WTC11 (cell line): ENCODE data around the gene CENATAC. TPM values are rescaled to one million over a fixed set of nuclear protein-coding genes. Genes with fewer than 3 reads are reported as not detected.
"Not testable (repeated sequence)": the region's sequence is repeated elsewhere in the genome, so short reads cannot be mapped to it uniquely, and the experiment has no call there.

Source experiments
- ATAC-seq: fragments of 200-7000 bp; cut with Tn5 transposase; 2 replicates; pipeline ENCODE4 v1.10.0; 2021; ENCODE audit warnings: mild to moderate bottlenecking, moderate library complexity
- CTCF ChIA-PET: fragments of 300-600 bp; sonication (Branson Sonifier 250); formaldehyde crosslinking; loops from one replicate; lab custom pipeline; 2021; ENCODE audit warnings: antibody characterized with exemption; lab: Charles Lee
- POLR2A ChIA-PET: fragments of 350-600 bp; sonication (Branson Sonifier 250); formaldehyde crosslinking; loops from one replicate; lab custom pipeline; 2021; ENCODE audit warnings: antibody characterized with exemption; lab: Charles Lee
- DNase-seq: peaks from one replicate; pipeline ENCODE4 v3.0.0; 2021; ENCODE audit warnings: low spot score
- H3K27ac Mint-ChIP-seq: 2 replicates; pipeline ENCODE4 v1.8.0; 2021; ENCODE audit warnings: mixed read lengths
- H3K27me3 Mint-ChIP-seq: 2 replicates; pipeline ENCODE4 v1.8.0; 2021; ENCODE audit warnings: low read depth, mild to moderate bottlenecking, moderate library complexity, mixed read lengths
- H3K36me3 Mint-ChIP-seq: 2 replicates; pipeline ENCODE4 v1.8.0; 2021; ENCODE audit warnings: mixed read lengths
- H3K4me1 Mint-ChIP-seq: 2 replicates; pipeline ENCODE4 v1.8.0; 2022; ENCODE audit warnings: mixed read lengths
- H3K4me3 Mint-ChIP-seq: 2 replicates; pipeline ENCODE4 v1.8.0; 2021; ENCODE audit warnings: mild to moderate bottlenecking, moderate library complexity, mixed read lengths
- H3K9me3 Mint-ChIP-seq: 2 replicates; pipeline ENCODE4 v1.8.0; 2021; ENCODE audit warnings: mixed read lengths
- CREM ChIP-seq: sonication (generic); formaldehyde crosslinking; IDR thresholded peaks from 2 replicates; pipeline ENCODE4 v1.8.1; 2022; ENCODE audit warnings: mild to moderate bottlenecking, missing genetic modification reagents, moderate library complexity
- ELF4 ChIP-seq: sonication (generic); formaldehyde crosslinking; IDR thresholded peaks from 2 replicates; pipeline ENCODE4 v1.8.1; 2022; ENCODE audit warnings: low read depth, mild to moderate bottlenecking, moderate library complexity, missing genetic modification reagents
- EMX1 ChIP-seq: fragments of 250-450 bp; sonication (Bioruptor Pico); IDR thresholded peaks from 2 replicates; pipeline ENCODE4 v1.8.0; 2021; ENCODE audit warnings: mild to moderate bottlenecking
- GRHL2 ChIP-seq: fragments of 250-450 bp; sonication (Bioruptor Pico); IDR thresholded peaks from 2 replicates; pipeline ENCODE4 v1.8.0; 2022; ENCODE audit warnings: mild to moderate bottlenecking, moderate library complexity; ENCODE audit not compliant: insufficient replicate concordance, severe bottlenecking
- NFATC4 ChIP-seq: fragments of 250-450 bp; sonication (Bioruptor Pico); IDR thresholded peaks from 2 replicates; pipeline ENCODE4 v1.9.0; 2021; ENCODE audit warnings: mild to moderate bottlenecking
- NFE2L1 ChIP-seq: sonication (generic); formaldehyde crosslinking; IDR thresholded peaks from 2 replicates; pipeline ENCODE4 v1.8.1; 2023; ENCODE audit warnings: missing genetic modification reagents
- NFYB ChIP-seq: sonication (generic); formaldehyde crosslinking; conservative IDR thresholded peaks from 2 replicates; pipeline ENCODE4 v1.8.0; 2022; ENCODE audit warnings: low read depth, missing genetic modification reagents
- NR3C1 ChIP-seq: sonication (generic); formaldehyde crosslinking; conservative IDR thresholded peaks from 2 replicates; pipeline ENCODE4 v1.8.1; 2023; ENCODE audit warnings: low read depth, mild to moderate bottlenecking, missing genetic modification reagents
- TEAD4 ChIP-seq: sonication (generic); formaldehyde crosslinking; IDR thresholded peaks from 2 replicates; pipeline ENCODE4 v1.8.0; 2022; ENCODE audit warnings: mild to moderate bottlenecking, missing genetic modification reagents
- ZNF121 ChIP-seq: sonication (generic); formaldehyde crosslinking; IDR thresholded peaks from 2 replicates; pipeline ENCODE4 v1.8.0; 2023; ENCODE audit warnings: missing genetic modification reagents
- ZNF138 ChIP-seq: sonication (generic); formaldehyde crosslinking; conservative IDR thresholded peaks from 2 replicates; pipeline ENCODE4 v1.8.1; 2022; ENCODE audit warnings: mild to moderate bottlenecking, moderate library complexity, missing genetic modification reagents
- ZNF219 ChIP-seq: sonication (generic); formaldehyde crosslinking; IDR thresholded peaks from 2 replicates; pipeline ENCODE4 v1.8.0; 2023; ENCODE audit warnings: missing genetic modification reagents, mild to moderate bottlenecking, borderline replicate concordance
- ZNF423 ChIP-seq: fragments of 250-450 bp; sonication (Bioruptor Pico); IDR thresholded peaks from 2 replicates; pipeline ENCODE4 v2.1.2; 2022; ENCODE audit warnings: mild to moderate bottlenecking, moderate library complexity
- ZNF671 ChIP-seq: fragments of 250-450 bp; sonication (Bioruptor Pico); IDR thresholded peaks from 2 replicates; pipeline ENCODE4 v1.8.0; 2021; ENCODE audit warnings: mild to moderate bottlenecking
- total RNA-seq: library from RNA; stranded (reverse); gene quantifications from 3 replicates; pipeline ENCODE4 v1.2.3, GENCODE V29; 2021
- TF ChIP-seq, protein P1 (sequence below): sonication (generic); formaldehyde crosslinking; IDR thresholded peaks from 2 replicates; pipeline ENCODE4 v1.8.0; 2023; ENCODE audit warnings: mild to moderate bottlenecking, missing genetic modification reagents
- TF ChIP-seq, protein P2 (sequence below): sonication (generic); formaldehyde crosslinking; IDR thresholded peaks from 2 replicates; pipeline ENCODE4 v1.8.1; 2022; ENCODE audit warnings: mild to moderate bottlenecking, missing genetic modification reagents, moderate library complexity, borderline replicate concordance
- TF ChIP-seq, protein P3 (sequence below): sonication (generic); formaldehyde crosslinking; IDR thresholded peaks from 2 replicates; pipeline ENCODE4 v1.8.1; 2023; ENCODE audit warnings: mild to moderate bottlenecking, missing genetic modification reagents
- TF ChIP-seq, protein P4 (sequence below): sonication (generic); formaldehyde crosslinking; IDR thresholded peaks from 2 replicates; pipeline ENCODE4 v1.8.1; 2023; ENCODE audit warnings: mild to moderate bottlenecking, missing genetic modification reagents, moderate library complexity
- TF ChIP-seq, protein P5 (sequence below): sonication (generic); formaldehyde crosslinking; IDR thresholded peaks from 2 replicates; pipeline ENCODE4 v1.8.1; 2022; ENCODE audit warnings: low read depth, mild to moderate bottlenecking, moderate library complexity, missing genetic modification reagents, borderline replicate concordance
- TF ChIP-seq, protein P6 (sequence below): sonication (generic); formaldehyde crosslinking; IDR thresholded peaks from 2 replicates; pipeline ENCODE4 v1.8.1; 2023; ENCODE audit warnings: mild to moderate bottlenecking, missing genetic modification reagents, borderline replicate concordance

Gene CENATAC
- total RNA-seq, 1 experiment from 2014 or later, result 41.7 TPM

DNA sequence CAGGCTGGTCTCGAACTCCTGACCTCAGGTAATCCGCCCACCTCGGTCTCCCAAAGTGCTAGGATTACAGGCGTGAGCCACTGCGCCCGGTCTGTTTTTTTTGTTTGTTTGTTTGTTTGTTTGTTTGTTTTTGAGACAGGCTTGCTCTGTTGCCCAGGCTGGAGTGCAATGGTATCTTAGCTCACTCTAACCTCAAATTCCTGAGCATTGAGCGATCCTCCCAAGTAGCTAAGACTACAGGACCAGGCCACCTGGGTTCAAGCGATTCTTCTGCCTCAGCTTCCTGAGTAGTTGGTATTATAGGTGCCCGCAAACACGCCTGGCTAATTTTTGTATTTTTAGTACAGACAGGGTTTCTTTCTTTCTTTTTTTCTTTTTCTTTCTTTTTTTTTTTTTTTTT lies 35.5 kb downstream of the CENATAC start:
- not testable (repeated sequence) for H3K27ac Mint-ChIP-seq, H3K27me3 Mint-ChIP-seq, H3K4me3 Mint-ChIP-seq, ATAC-seq, H3K9me3 Mint-ChIP-seq, H3K36me3 Mint-ChIP-seq, DNase-seq
- H3K4me1 Mint-ChIP-seq, result peaks cover 14% of the 10 kb centered on the region
- ChIA-PET POLR2A (interaction anchor here (0.5 to 0.7 kb wide), 3 partner anchors 15 to 278 kb away, joined by 3 read pairs; no protein-coding TSS in a partner anchor), CTCF (interaction anchor here (0.7 kb wide), 1 partner anchor 1046 kb away, joined by 3 read pairs; no protein-coding TSS in a partner anchor)

DNA sequence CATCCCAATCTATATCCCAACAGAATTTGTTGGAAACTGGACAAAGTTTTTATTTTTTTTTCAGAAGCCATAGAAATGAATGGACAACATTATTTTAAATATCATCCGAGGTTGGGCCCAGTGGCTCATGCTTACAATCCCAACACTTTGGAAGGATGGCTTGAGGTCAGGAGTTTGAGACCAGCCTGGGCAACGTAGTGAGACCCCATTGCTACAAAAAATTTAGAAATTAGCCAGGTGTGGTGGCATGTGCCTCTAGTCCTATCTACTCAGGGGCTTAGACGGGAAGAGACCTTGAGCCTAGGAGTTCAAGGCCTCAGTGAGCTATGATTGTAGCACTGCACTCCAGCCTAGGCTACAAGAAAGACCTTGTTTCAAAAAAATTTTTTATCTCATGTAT lies 36.9 kb downstream of the CENATAC start:
- ATAC-seq, result no peak
- Mint-ChIP-seq H3K27me3 (no peaks in the 10 kb centered on the region), H3K4me1 (peaks cover 13% of the 10 kb centered on the region)
- POLR2A ChIA-PET, result no interaction called here
- no peak for DNase-seq
- TF ChIP-seq ZNF671 (CRISPR knock-in tag), result no peak
- TF ChIP-seq, protein P1, sequence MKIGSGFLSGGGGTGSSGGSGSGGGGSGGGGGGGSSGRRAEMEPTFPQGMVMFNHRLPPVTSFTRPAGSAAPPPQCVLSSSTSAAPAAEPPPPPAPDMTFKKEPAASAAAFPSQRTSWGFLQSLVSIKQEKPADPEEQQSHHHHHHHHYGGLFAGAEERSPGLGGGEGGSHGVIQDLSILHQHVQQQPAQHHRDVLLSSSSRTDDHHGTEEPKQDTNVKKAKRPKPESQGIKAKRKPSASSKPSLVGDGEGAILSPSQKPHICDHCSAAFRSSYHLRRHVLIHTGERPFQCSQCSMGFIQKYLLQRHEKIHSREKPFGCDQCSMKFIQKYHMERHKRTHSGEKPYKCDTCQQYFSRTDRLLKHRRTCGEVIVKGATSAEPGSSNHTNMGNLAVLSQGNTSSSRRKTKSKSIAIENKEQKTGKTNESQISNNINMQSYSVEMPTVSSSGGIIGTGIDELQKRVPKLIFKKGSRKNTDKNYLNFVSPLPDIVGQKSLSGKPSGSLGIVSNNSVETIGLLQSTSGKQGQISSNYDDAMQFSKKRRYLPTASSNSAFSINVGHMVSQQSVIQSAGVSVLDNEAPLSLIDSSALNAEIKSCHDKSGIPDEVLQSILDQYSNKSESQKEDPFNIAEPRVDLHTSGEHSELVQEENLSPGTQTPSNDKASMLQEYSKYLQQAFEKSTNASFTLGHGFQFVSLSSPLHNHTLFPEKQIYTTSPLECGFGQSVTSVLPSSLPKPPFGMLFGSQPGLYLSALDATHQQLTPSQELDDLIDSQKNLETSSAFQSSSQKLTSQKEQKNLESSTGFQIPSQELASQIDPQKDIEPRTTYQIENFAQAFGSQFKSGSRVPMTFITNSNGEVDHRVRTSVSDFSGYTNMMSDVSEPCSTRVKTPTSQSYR, result no peak
- TF ChIP-seq NFYB (CRISPR knock-in tag), result no peak
- no peak for TF ChIP-seq NFE2L1
- peak; percentile 72; the same call in 1 of the 2 replicates for TF ChIP-seq ZNF121 (CRISPR knock-in tag)
- TF ChIP-seq, protein P2, sequence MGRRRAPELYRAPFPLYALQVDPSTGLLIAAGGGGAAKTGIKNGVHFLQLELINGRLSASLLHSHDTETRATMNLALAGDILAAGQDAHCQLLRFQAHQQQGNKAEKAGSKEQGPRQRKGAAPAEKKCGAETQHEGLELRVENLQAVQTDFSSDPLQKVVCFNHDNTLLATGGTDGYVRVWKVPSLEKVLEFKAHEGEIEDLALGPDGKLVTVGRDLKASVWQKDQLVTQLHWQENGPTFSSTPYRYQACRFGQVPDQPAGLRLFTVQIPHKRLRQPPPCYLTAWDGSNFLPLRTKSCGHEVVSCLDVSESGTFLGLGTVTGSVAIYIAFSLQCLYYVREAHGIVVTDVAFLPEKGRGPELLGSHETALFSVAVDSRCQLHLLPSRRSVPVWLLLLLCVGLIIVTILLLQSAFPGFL (CRISPR knock-in tag), result no peak
- TF ChIP-seq, all 79 proteins: peak for 1
- no peak overlapping the region for H3K4me3 Mint-ChIP-seq
- H3K27ac Mint-ChIP-seq, result no peak overlapping the region
- no peaks in the 10 kb centered on the region for H3K36me3 Mint-ChIP-seq
- CTCF ChIA-PET, result no interaction called here
- no peaks in the 10 kb centered on the region for H3K9me3 Mint-ChIP-seq

DNA sequence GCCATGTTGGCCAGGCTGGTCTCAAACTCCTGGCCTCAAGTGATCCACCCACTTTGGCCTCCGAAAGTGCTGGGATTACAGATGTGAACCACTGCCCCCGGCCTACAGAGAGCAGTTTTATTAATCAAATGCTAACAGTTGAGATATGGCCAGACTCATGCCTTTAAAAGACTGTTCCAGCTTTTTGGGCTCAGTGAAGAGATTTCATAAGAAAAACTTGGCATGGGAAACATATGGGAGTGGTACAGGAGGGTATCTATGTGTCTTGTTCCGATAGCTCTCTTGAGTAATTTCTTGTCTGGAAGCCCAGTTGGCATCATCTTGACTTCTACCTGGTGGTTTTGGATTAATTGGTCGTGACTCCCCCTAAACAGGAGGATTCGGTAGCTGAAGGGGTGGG lies 40.9 kb downstream of the CENATAC start:
- POLR2A ChIA-PET, result no interaction called here
- TF ChIP-seq GRHL2 (CRISPR knock-in tag) (no peak), ELF4 (no peak), ZNF138 (CRISPR knock-in tag) (no peak), ZNF219 (no peak), ZNF671 (CRISPR knock-in tag) (no peak), TEAD4 (CRISPR knock-in tag) (no peak), CREM (no peak), NFATC4 (CRISPR knock-in tag) (no peak), ZNF423 (CRISPR knock-in tag) (no peak), NFYB (CRISPR knock-in tag) (no peak), EMX1 (CRISPR knock-in tag) (no peak), NR3C1 (no peak)
- TF ChIP-seq, protein P3, sequence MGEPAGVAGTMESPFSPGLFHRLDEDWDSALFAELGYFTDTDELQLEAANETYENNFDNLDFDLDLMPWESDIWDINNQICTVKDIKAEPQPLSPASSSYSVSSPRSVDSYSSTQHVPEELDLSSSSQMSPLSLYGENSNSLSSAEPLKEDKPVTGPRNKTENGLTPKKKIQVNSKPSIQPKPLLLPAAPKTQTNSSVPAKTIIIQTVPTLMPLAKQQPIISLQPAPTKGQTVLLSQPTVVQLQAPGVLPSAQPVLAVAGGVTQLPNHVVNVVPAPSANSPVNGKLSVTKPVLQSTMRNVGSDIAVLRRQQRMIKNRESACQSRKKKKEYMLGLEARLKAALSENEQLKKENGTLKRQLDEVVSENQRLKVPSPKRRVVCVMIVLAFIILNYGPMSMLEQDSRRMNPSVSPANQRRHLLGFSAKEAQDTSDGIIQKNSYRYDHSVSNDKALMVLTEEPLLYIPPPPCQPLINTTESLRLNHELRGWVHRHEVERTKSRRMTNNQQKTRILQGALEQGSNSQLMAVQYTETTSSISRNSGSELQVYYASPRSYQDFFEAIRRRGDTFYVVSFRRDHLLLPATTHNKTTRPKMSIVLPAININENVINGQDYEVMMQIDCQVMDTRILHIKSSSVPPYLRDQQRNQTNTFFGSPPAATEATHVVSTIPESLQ (CRISPR knock-in tag), result no peak
- TF ChIP-seq, protein P4, sequence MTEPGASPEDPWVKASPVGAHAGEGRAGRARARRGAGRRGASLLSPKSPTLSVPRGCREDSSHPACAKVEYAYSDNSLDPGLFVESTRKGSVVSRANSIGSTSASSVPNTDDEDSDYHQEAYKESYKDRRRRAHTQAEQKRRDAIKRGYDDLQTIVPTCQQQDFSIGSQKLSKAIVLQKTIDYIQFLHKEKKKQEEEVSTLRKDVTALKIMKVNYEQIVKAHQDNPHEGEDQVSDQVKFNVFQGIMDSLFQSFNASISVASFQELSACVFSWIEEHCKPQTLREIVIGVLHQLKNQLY (CRISPR knock-in tag), result no peak
- TF ChIP-seq, protein P5, sequence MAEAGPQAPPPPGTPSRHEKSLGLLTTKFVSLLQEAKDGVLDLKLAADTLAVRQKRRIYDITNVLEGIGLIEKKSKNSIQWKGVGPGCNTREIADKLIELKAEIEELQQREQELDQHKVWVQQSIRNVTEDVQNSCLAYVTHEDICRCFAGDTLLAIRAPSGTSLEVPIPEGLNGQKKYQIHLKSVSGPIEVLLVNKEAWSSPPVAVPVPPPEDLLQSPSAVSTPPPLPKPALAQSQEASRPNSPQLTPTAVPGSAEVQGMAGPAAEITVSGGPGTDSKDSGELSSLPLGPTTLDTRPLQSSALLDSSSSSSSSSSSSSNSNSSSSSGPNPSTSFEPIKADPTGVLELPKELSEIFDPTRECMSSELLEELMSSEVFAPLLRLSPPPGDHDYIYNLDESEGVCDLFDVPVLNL (CRISPR knock-in tag), result no peak
- TF ChIP-seq, protein P6, sequence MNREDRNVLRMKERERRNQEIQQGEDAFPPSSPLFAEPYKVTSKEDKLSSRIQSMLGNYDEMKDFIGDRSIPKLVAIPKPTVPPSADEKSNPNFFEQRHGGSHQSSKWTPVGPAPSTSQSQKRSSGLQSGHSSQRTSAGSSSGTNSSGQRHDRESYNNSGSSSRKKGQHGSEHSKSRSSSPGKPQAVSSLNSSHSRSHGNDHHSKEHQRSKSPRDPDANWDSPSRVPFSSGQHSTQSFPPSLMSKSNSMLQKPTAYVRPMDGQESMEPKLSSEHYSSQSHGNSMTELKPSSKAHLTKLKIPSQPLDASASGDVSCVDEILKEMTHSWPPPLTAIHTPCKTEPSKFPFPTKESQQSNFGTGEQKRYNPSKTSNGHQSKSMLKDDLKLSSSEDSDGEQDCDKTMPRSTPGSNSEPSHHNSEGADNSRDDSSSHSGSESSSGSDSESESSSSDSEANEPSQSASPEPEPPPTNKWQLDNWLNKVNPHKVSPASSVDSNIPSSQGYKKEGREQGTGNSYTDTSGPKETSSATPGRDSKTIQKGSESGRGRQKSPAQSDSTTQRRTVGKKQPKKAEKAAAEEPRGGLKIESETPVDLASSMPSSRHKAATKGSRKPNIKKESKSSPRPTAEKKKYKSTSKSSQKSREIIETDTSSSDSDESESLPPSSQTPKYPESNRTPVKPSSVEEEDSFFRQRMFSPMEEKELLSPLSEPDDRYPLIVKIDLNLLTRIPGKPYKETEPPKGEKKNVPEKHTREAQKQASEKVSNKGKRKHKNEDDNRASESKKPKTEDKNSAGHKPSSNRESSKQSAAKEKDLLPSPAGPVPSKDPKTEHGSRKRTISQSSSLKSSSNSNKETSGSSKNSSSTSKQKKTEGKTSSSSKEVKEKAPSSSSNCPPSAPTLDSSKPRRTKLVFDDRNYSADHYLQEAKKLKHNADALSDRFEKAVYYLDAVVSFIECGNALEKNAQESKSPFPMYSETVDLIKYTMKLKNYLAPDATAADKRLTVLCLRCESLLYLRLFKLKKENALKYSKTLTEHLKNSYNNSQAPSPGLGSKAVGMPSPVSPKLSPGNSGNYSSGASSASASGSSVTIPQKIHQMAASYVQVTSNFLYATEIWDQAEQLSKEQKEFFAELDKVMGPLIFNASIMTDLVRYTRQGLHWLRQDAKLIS (CRISPR knock-in tag), result no peak
- TF ChIP-seq, all 79 proteins: peak for 0
- H3K27me3 Mint-ChIP-seq, result no peaks in the 10 kb centered on the region

More for the DNA sequence above, 40.9 kb downstream of the CENATAC start:
- CTCF ChIA-PET, result no interaction called here
- H3K36me3 Mint-ChIP-seq, result no peaks in the 10 kb centered on the region
- ATAC-seq (no peak), DNase-seq (no peak)
- peaks cover 14% of the 10 kb centered on the region for H3K4me1 Mint-ChIP-seq
- no peaks in the 10 kb centered on the region for H3K9me3 Mint-ChIP-seq
- no peak overlapping the region for H3K27ac Mint-ChIP-seq
- no peak overlapping the region for H3K4me3 Mint-ChIP-seq
